NK-92 (cell line): ENCODE results near the gene COL6A2.

Source experiments
- DNase-seq: peaks from one replicate; lab custom pipeline; 2025; ENCODE audit not compliant: unreplicated experiment; lab: John Stamatoyannopoulos, UW

Gene COL6A2

DNA sequence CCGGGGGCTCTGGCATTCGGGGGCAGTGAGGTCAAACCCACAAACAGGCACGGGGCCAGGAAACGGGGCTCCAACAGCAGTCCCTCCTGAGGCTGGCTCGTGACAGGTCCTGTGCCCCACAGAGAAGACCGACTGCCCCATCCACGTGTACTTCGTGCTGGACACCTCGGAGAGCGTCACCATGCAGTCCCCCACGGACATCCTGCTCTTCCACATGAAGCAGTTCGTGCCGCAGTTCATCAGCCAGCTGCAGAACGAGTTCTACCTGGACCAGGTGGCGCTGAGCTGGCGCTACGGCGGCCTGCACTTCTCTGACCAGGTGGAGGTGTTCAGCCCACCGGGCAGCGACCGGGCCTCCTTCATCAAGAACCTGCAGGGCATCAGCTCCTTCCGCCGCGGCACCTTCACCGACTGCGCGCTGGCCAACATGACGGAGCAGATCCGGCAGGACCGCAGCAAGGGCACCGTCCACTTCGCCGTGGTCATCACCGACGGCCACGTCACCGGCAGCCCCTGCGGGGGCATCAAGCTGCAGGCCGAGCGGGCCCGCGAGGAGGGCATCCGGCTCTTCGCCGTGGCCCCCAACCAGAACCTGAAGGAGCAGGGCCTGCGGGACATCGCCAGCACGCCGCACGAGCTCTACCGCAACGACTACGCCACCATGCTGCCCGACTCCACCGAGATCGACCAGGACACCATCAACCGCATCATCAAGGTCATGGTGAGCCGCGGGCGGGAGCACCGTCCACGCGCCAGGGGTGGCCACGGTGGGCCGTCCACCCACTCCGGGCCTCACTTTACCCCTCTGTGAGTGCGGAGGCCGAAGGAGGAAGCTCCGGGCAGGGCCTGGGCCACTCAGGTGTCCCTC lies 14.2 kb downstream of the COL6A2 start:
- no peak for DNase-seq

DNA sequence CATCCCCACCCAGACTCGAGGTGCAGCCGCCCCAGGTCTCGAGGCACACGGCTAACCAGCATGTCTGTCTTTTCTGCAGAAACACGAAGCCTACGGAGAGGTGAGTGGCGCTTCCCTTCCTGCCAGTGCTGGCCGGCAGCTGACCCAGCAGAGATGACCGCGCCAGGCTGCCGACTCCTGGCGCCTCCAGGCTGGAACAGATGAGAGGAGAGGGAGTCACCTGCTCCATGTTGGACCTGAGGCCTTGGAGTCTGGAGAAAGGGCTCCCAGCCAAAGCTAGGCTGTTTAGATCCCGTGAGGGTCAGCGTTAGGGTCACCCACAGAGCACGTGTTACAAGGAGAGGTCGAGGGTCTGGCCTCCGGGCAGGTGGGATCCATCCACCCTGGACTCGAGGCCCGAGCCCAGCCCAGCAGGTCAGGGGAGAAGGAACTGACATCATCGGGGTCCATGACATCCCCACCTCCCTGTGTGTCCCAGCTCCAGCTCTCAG lies 14.9 kb downstream of the COL6A2 start:
- DNase-seq: no peak

DNA sequence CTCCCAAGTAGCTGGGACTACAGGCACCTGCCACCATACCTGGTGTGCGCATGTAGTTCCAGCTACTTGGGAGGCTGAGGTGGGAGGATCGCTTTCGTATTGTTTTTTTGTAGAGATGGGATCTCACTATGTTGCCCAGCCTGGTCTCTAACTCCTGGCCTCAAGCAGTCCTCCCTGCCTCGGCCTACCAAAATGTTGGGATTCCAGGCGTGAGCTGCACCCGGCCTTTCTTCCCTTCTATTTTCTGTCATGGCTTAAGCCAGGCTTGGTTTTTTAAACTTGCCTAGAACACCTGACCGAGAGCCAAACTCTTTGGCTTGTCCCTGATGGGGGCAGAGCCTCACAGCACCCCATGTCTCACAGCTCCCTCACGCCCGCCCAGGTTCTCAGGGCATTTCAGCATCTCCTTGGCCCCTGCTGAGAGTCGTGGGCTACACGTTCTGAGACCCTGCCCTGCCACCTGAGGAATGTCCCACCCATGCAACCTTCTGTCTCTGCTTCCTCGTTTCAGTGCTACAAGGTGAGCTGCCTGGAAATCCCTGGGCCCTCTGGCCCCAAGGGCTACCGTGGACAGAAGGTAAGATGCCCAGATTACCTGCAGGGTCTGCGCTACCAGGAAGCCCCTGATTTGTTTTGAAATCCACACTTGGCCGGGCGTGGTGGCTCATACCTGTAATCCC lies 15.7 kb downstream of the COL6A2 start:
- no peak for DNase-seq

DNA sequence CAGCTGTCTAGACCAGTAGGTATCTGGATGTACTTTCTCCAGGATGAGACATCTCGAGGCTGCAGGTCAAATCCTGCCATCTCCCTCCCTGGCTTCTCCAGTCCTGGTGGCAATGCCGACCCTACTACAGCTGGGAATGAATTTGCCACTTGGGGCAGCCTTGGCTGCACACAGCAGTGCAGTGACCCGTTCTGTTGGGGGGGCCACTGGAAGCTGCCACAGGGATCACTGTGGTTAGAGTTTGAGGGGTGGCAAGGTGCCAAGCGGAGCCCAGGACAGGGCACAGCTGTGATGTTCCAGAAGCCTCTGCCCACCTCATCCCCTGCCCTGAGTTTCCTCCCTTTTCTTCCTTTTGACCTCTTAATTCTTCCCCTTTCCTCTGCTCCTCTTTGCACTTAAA lies 17.1 kb downstream of the COL6A2 start:
- DNase-seq: no peak

DNA sequence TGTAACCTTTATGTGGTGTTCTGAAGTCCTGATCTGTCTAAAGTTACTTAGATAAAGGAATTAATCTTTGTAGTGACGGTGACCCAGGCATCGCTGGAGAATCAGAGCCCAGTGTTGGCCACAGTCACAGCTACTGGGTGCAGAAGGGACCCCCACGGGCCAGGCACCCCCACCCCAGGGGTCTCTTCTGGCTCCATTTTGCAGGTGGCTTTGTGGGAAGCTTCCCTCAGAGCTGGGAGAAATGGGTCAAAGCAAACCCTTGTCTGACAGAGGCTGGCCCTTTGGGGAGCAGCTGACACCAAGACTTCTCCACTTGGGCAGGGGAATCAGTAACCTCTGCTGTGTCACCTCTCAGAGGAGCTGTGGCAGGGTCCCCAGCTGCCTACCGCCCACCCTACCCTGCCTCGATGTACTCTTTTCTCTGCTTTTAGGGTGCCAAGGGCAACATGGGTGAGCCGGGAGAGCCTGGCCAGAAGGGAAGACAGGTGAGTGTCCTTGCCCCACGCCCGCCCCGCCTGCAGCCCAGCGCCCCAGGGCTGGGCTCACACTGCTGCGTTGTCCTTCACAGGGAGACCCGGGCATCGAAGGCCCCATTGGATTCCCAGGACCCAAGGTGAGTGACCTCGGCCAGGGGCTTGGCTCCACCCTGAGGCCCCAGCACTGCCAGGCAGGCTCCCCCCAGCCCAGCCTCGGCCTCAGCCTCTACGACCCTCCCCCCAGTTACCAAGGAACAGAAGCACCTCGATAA lies 17.7 kb downstream of the COL6A2 start:
- no peak for DNase-seq

DNA sequence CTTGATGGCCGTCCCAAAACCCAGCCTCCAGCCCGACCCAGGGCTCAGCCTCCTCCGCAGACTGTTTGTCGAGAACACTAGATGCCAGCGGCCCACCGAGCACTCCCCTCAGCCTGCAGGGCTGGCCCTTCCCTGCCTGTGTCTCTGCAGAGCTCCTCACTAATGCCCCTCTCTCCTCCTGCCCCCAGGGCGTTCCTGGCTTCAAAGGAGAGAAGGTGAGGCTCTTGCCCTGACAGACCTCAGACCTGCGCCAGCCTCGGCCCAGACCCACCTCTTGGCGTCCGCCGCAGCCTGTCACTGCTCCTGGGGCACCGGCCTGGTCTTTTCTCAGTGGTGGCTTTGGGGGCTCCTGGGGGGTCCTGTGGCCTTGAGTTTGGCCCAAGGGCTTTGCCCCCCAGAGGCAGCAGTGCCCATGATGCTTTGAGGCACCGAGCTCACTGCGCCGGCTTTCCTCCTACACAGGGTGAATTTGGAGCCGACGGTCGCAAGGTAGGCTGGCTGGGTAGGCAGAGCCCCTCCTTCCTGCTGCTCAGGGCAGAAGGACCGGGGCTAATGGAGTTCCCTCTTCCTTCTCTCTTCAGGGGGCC lies 18.4 kb downstream of the COL6A2 start:
- no peak for DNase-seq

DNA sequence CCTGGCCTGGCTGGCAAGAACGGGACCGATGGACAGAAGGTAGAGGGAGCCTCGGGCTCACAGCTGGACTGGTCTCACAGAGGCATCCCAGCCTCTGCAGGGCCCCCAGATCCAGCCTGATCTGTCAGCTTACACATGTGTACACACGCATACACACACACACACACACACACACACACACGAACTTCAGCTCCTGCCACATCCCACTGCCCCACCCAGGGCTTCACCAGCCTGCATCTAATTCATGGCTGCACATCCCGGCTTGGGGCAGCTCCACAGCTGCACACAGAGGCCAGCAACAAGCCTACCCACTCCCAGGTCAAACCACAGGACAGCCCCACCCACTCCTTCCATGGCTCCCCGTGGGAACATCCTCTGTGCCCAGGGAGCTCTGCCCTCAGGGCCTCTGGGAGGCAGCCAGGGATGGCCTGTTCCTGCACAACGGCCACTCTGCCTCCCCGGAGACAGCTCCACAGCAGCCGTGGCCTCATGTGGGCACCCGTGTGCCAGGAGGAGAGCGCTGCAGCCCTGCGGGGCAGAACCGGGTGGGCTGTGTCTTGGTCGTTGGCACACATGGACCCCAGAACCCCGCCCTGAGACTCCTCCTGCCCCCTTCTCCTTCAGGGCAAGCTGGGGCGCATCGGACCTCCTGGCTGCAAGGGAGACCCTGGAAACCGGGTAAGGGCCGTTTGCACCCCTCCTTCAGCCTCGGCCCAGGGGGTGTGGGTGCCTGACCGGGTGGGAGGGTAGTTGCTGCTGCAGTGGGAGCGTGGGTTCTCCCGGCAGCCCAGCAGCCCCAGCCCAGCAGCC lies 19.1 kb downstream of the COL6A2 start:
- no peak for DNase-seq

DNA sequence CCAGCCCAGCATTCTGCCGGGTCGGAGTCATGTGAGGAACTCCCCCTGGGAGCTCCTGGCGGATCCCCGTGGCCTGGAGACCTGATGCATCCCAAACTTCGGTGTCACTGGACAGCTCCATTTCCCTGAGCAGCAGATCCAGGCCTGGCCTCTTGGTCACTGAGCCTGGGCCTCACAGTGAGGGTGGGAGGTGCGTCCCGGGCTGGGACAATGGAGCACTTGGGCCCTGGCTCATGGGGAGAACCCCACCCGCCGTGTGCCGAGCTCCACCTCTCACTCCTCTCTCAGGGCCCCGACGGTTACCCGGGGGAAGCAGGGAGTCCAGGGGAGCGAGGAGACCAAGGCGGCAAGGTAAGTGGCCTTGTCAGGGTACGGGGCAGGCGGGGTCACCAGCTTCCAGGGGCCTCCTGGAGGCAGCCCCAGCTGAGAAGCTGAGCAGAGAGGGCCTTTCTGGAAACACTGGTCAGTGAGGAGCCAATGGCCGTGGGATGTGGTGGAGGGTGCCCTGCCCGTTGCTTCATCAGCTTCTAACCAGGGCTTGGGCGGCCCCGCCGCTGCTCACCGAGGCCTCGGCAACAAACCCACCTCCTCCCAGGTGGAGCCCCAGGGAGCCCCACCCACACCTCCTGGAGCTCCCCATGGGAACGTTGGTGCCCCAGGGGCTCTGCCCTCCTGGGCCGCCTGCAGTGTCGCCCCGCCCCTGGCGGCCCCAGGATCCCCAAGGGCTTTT lies 19.8 kb downstream of the COL6A2 start:
- no peak for DNase-seq

DNA sequence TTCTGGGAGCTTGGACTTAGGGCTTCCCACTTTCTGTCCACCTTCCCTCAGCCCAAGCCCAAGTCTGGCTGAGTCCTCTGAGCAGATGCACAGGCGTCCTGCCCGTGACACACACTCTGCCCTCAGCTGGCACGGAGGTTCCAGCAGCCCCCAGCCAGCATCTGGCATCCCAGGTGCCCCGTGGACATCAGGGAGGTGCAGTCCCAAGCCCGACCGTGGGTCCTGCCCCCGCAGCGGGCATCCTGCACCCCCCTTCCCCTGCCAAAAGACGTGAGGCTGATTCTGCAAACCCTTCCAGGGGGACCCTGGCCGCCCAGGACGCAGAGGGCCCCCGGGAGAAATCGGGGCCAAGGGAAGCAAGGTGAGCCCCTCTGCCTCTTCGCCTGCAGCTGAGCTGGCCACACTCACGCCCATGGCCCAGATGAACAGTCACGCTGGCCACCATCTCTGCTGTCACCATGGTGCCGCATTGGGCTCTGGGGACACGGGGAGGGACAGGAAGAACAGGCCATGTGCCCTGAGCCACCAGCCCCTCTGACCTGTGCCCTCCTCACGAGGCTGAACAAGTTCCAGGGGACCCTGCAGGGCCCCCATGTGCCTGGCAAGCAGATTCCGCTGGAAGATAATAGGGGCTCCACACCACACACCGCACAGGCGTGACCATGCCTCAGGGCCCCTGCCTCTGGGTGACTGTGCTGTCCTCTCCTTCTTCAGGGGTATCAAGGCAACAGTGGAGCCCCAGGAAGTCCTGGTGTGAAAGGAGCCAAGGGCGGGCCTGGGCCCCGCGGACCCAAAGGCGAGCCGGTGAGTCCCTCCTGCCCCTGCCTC lies 20.6 kb downstream of the COL6A2 start:
- DNase-seq: no peak

DNA sequence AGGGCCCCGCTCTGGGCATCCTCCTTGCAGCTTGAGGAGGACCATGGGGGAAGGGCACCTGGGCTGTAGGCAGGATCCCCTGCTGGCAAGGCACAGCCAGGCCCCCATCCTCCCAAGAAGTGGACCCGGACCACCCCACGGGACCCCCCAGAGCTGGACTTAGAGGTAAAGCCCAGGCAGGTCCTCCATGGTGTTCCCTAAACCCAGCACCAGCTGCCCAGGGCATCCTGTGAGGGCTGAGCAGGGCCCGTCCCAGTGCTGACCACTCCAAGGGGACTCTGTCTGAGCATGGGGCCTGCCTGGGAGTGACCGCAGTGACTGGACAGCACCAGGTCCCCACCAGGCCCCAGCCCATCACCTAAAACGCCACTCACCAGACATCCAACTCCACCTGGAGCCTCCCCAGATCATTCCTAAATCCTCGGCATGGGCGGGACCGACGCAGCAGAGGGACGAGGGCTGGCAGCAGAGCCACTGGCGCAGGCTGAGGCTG lies 21.3 kb downstream of the COL6A2 start:
- no peak for DNase-seq

DNA sequence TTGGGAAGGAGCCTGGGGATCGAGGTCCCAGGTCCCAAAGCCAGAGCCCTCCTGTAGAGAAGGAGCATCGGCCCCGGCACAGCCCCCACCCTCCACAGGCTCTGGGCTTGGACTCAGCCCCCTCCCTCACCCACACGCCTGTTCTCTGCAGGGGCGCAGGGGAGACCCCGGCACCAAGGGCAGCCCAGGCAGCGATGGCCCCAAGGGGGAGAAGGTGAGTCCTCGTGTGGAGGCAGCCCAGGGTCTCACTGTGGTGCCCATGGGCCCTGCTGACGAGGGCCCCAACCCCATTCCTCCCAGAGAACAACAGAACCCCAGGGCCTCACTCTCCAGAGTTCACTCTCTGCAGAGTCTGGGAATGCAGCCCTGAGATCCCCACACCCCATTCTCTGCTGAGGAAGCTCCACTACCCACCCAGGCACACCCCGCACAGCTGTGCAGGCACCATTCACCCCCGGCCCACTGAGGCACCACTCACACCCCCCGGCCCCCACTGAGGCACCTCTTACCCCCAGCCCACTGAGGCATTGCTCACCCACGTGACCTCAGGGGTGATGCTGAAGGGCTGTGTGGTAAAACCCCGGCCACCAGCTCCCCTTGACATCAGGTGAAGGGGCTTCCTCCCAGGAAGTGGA lies 21.8 kb downstream of the COL6A2 start:
- DNase-seq: no peak

DNA sequence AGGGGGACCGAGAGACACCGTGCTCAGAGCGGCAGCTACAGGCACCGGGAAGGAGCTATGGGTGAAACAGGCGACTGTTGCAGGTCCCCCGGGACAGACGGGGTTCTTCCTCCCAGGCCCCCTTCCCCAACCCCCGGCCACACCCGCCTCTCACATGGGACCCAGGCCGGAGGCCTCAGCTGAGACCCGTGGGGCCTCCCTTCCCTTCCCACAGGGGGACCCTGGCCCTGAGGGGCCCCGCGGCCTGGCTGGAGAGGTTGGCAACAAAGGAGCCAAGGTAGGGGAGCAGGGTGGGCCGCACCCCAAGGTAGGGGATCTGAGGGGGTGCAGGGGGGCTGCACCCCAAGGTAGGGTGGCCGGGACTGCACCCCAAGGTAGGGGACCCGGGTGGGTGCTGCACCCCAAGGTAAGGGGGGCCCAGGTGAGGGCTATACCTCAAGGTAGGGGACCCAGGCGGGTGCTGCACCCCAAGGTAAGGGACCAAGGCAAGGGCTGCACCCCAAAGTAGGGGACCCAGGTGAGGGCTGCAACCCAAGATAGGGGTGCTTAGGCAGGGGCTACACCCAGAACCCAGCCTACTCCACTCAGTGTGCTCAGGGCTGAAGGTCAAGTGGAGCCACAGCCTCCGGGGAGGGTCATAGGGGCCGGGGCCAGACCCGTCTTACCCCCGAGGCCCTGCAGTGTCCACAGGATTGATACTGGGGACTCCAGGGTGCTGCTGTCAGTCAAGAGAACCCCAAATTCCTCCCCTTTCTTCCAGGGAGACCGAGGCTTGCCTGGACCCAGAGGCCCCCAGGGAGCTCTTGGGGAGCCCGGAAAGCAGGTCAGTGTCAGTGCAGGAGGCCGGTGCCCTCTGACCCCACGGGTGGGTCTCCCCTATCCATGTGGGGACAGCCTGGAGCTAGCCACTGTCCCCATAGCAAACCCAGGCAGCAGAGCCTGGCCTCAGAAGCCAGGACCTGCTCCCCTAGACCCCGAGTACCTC lies 22.7 kb downstream of the COL6A2 start:
- DNase-seq: no peak

DNA sequence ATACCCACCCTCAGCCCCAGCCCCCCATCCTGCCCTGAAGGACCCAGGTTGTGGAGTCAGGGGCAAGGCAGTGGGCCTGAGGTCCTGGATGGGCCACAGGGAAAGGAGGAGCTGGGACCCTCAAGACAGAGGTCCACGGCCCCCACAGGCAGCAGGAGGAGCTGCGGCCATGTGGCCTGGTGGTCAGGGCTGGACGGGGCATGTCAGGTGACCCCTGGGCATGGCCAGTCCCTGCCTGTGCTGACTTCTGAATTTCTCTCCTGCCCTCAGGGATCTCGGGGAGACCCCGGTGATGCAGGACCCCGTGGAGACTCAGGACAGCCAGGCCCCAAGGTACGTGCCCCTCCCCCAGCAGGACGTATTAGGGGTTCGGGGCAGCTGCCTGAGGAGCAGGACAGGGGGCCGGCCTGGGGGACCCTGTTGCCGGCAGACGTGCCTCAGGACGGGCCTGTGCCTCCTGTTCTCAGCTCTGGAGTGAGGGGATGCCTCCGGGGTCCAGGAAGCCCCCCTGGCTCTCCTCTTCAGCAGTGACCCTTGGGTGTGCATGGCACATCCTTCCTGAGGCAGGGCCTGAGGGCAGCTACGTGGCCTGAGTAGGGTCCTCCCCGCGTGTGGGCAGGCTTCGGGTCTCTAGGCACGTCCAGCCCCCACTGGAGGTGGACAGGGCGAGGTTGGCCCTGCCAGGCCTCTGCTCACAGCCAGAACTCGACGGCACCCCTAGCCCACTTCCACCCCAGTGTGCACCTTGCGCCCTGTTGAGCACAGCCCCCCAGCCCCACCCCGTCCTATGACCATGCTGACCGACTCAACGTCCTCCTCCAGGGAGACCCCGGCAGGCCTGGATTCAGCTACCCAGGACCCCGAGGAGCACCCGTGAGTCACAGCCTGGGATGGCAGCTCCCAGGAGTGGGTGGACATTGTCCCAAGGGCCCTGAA lies 23.6 kb downstream of the COL6A2 start:
- no peak for DNase-seq

DNA sequence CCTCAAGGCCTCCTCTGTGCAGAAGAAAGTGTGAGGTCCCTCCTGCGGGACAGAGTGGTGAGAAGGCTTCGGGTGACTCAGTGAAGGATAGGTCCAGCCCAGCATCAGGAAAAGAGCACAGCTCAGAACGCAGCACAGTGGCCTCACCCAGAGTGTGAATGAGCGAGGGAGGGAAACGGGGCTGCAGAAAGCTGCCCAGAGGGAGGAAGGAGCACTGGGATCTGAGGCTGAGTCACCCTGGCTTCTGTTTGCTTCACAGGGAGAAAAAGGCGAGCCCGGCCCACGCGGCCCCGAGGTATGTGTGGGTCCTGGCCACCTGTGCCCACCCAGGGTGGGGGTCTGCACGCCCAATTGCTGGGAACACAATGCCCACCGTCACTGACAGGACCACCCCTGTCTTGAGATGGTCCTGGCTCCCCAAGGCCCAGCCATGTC lies 24.3 kb downstream of the COL6A2 start:
- no peak for DNase-seq

DNA sequence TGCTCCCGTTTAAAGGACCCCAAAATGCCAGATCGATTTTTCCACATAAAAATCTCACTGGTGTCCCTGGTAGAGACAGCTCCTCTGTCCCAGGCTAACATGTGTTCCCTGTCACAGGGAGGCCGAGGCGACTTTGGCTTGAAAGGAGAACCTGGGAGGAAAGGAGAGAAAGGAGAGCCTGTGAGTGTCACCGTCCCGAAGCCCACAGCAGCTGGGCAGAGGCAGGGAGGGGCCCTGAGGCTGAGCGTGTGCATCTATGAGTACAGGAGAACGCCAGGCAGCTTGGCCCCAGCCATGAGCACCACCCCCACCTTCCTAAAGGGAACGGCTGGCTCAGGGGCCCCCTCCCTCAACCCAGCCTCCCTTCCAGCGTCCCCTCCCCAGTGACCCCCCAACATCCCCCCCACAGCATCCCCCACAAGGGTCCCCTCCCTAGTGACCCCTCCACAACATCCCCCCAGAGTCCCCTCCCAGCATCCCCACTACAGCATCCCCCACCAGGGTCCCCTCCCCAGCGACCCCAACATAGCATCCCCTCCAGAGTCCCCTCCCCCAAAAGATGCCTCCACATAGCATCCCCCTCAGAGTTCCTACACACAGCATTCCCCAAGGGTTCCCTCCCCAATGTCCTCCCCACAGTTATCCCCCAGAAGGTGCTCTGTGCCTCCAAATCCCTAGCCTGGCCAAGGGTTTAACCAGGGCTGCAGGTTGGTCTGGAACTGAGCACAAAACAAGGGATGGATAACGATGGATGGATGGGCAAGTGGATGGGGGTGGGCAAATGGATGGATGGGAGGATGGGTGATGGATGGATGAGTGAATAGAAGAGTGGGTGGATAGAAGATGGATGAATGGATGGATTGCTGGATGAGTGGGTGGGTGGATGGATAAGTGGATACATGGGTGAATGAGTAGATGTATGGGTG lies 25.1 kb downstream of the COL6A2 start:
- no peak for DNase-seq
